ENCODE data around the gene GABRA1. TPM values are rescaled to one million over a fixed set of nuclear protein-coding genes. Genes with fewer than 3 reads are reported as not detected.

The GABRA1 gene
- total and polyA plus RNA-seq, 7 donors = 0.06 TPM; not detected in 6

DNA sequence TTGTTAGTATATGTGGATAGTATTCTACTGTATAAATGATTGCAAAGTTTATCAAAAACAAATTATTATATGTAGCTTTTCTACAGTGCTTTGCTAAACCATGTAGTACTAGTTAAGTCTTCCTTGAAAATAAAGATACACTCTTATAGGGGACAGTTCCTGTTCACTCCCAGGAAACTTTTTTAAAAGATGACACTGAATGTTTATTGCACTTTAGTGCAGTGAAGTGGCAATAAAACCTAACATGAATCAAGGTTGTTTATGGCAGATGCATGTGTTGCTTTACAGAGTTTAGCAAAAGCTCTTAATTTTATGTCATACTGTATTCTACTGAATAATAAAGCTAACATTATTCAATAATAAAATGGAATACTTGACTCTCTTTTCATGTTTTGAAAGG lies 51.7 kb downstream of the GABRA1 start:
- intact Hi-C loops (cut with DNase I) = no loop called here
- no peaks in the 10 kb centered on the region for H3K9me3 ChIP-seq
- DNase-seq = no peak
- no peaks in the 10 kb centered on the region for H3K27me3 ChIP-seq
- H3K27ac ChIP-seq = no peak overlapping the region
- TF ChIP-seq POLR2AphosphoS5 (IDR thresholded peaks at IDR 0.05) (no peak), POLR2A (IDR thresholded peaks at IDR 0.05) (no peak), EP300 (IDR thresholded peaks at IDR 0.05) (no peak)
- TF ChIP-seq, protein P1, sequence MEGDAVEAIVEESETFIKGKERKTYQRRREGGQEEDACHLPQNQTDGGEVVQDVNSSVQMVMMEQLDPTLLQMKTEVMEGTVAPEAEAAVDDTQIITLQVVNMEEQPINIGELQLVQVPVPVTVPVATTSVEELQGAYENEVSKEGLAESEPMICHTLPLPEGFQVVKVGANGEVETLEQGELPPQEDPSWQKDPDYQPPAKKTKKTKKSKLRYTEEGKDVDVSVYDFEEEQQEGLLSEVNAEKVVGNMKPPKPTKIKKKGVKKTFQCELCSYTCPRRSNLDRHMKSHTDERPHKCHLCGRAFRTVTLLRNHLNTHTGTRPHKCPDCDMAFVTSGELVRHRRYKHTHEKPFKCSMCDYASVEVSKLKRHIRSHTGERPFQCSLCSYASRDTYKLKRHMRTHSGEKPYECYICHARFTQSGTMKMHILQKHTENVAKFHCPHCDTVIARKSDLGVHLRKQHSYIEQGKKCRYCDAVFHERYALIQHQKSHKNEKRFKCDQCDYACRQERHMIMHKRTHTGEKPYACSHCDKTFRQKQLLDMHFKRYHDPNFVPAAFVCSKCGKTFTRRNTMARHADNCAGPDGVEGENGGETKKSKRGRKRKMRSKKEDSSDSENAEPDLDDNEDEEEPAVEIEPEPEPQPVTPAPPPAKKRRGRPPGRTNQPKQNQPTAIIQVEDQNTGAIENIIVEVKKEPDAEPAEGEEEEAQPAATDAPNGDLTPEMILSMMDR (IDR thresholded peaks at IDR 0.05) = no peak
- H3K4me3 ChIP-seq = no peak overlapping the region
- no peaks in the 10 kb centered on the region for H3K4me1 ChIP-seq
- H3K36me3 ChIP-seq = no peaks in the 10 kb centered on the region

DNA sequence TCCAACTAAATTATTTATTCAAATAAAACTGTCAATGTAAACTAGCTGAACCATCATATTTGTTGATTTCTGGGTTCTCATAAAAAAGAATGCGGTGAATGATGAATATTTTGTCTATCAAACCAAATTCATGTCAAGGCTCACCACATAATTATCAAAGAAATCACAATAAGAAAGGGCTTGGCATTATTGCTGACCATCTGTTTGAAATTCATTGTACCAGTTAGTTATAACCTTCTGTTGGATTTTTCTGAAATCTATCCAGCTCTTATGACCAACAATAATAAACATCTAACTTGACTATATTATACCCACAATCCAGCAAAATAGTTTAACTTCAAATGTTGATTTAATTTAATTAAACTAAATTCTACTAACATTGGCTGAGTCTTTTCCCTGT lies 53.1 kb downstream of the GABRA1 start:
- DNase-seq = no peak
- intact Hi-C loops (cut with DNase I) = no loop called here
- WGBS, 2 donors = 90 to 92% methylated on average over 1 of the region's 1 CpG

DNA sequence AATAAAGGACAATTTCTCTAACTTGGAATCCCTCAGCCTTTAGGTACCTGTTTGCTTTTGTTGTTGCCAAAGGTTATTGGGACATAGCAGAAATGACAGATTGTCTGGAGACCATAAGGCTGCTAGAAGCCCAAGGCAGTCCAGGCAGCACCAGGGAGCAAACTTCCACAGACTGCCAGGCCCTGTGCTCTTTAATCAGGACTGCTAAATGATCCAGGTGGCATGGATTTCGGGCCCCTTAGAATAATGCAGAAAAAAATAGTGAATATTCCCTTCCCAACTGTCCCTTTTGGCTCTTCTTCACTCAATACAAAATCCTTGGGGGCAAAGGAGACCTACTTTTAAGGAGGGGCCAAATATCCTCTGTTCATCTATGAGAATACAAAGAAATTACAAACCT lies 73.9 kb downstream of the GABRA1 start:
- DNase-seq = no peak
- no peaks in the 10 kb centered on the region for H3K27me3 ChIP-seq
- WGBS, 2 donors = 23 to 54% methylated on average over 1 of the region's 1 CpG

More for the DNA sequence above, 53.1 kb downstream of the GABRA1 start:
- Histone ChIP-seq H3K27ac (no peak overlapping the region), H3K9me3 (no peaks in the 10 kb centered on the region), H3K36me3 (no peaks in the 10 kb centered on the region), H3K4me1 (no peaks in the 10 kb centered on the region), H3K27me3 (no peaks in the 10 kb centered on the region), H3K4me3 (no peak overlapping the region)
- TF ChIP-seq EP300 (IDR thresholded peaks at IDR 0.05) (no peak), POLR2AphosphoS5 (IDR thresholded peaks at IDR 0.05) (no peak), POLR2A (IDR thresholded peaks at IDR 0.05) (no peak)
- TF ChIP-seq, protein P1 (IDR thresholded peaks at IDR 0.05) = no peak

DNA sequence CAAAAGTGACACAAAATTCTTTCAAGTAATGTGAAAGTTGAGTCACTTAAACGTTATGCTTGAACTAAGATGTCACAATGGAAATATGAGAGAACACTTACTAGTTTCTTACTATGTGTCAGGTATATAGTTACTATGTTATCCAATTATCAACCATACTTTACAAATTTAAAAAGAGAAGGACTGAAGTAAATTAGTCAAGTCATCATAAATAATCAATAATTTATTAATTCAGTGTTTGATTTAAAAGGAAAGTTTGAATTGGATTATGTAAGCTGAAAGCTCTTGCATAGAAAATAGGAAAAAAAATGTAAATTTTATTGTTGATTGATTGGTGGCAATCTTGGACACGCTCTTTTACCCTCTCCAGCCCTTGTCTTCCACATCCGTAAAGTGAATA lies 76.3 kb downstream of the GABRA1 start:
- Histone ChIP-seq H3K4me3 (no peak overlapping the region), H3K27ac (no peak overlapping the region), H3K27me3 (no peaks in the 10 kb centered on the region), H3K4me1 (no peaks in the 10 kb centered on the region), H3K36me3 (no peaks in the 10 kb centered on the region), H3K9me3 (no peaks in the 10 kb centered on the region)
- TF ChIP-seq, protein P1 (IDR thresholded peaks at IDR 0.05) = no peak
- TF ChIP-seq EP300 (IDR thresholded peaks at IDR 0.05) (no peak), POLR2AphosphoS5 (IDR thresholded peaks at IDR 0.05) (no peak)
- DNase-seq = no peak
- intact Hi-C loops (cut with DNase I) = no loop called here
- WGBS, 2 donors = 83 to 89% methylated on average over 3 of the region's 3 CpGs

More for the DNA sequence above, 73.9 kb downstream of the GABRA1 start:
- no peaks in the 10 kb centered on the region for H3K36me3 ChIP-seq
- no peak overlapping the region for H3K4me3 ChIP-seq
- no peak for TF ChIP-seq EP300 (IDR thresholded peaks at IDR 0.05)
- no peak for TF ChIP-seq POLR2A (IDR thresholded peaks at IDR 0.05)
- TF ChIP-seq, protein P1 (IDR thresholded peaks at IDR 0.05) = no peak
- no peak for TF ChIP-seq POLR2AphosphoS5 (IDR thresholded peaks at IDR 0.05)
- no peak overlapping the region for H3K27ac ChIP-seq
- H3K9me3 ChIP-seq = no peaks in the 10 kb centered on the region
- intact Hi-C loops (cut with DNase I) = no loop called here
- no peaks in the 10 kb centered on the region for H3K4me1 ChIP-seq

DNA sequence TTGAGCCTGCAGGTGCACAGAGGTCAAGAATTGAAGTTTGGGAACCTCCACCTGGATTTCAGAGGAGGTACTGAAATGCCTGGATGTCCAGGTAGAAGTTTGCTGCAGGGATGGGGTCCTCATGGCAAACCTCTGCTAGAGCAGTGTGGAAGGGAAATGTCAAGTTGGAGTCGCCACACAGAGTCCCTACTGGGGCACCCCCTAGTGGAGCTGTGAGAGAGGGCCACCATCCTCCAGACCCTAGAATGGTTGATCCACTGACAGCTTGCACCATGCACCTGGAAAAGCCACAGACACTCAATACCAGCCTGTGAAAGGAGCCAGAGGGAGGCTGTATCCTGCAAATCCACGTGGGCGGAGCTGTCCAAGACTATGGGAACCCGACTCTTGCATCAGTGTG lies 78.0 kb downstream of the GABRA1 start:
- no peak overlapping the region for H3K27ac ChIP-seq
- 72 to 78% methylated on average over 4 of the region's 4 CpGs for WGBS, 2 donors
- H3K4me1 ChIP-seq = no peaks in the 10 kb centered on the region
- TF ChIP-seq POLR2A (IDR thresholded peaks at IDR 0.05) = no peak
- TF ChIP-seq POLR2AphosphoS5 (IDR thresholded peaks at IDR 0.05) = no peak
- no peak for TF ChIP-seq EP300 (IDR thresholded peaks at IDR 0.05)
- TF ChIP-seq, protein P1 (IDR thresholded peaks at IDR 0.05) = no peak
- intact Hi-C loops (cut with DNase I) = no loop called here
- no peaks in the 10 kb centered on the region for H3K36me3 ChIP-seq
- no peaks in the 10 kb centered on the region for H3K27me3 ChIP-seq
- H3K4me3 ChIP-seq = no peak overlapping the region
- H3K9me3 ChIP-seq = no peaks in the 10 kb centered on the region
- DNase-seq = no peak
